Motor neuron (in vitro differentiated cells): Measurements from ENCODE around the gene OR7C2. TPM values are rescaled to one million over a fixed set of nuclear protein-coding genes. Genes with fewer than 3 reads are reported as not detected.

Experiments used
- ATAC-seq, 8 experiments: fragments of 200-7000 bp; cut with Tn5 transposase; replicated peaks in 6 of 8; 2 replicates each; pipeline ENCODE4 v1.8.0; 2021; ENCODE audit warnings: mild to moderate bottlenecking in 8 of 8, moderate library complexity in 8 of 8
- H3K27ac ChIP-seq, 2 donors: fragments of 250-450 bp; sonication (Bioruptor Pico); 2 replicates each; pipeline ENCODE4 v1.9.0; 2021; ENCODE audit warnings: antibody characterized with exemption in 2 of 2, mild to moderate bottlenecking in 2 of 2, moderate library complexity in 1 of 2
- H3K4me1 ChIP-seq, 2 donors: fragments of 250-450 bp; sonication (Bioruptor Pico); replicated peaks in 1 of 2; 2 replicates each; pipeline ENCODE4 v1.6.1; 2021; ENCODE audit warnings: antibody characterized with exemption in 2 of 2, mild to moderate bottlenecking in 2 of 2, moderate library complexity in 1 of 2
- H3K4me3 ChIP-seq, 5 donors: fragments of 250-450 bp; sonication (Bioruptor Pico); 2 replicates each; pipeline ENCODE4 v1.9.0; 2021; ENCODE audit warnings: antibody characterized with exemption in 5 of 5, mild to moderate bottlenecking in 5 of 5, moderate library complexity in 4 of 5
- WGBS, 10 experiments: fragments of 450-650 bp; shearing (Covaris generic); methylation state at CpG; one replicate each; pipeline ENCODE4 v1.0.0; 2022; 5-methylcytosine and 5-hydroxymethylcytosine counted together
- in situ Hi-C, 9 experiments: fragments of 400-800 bp; cut with MboI; loops; one replicate each; pipeline ENCODE4 v1.15.0; 2021; ENCODE audit warnings: low sequenced_read_pairs in 9 of 9, low pct_unique_long_range_greater_than_20kb in 2 of 9; ENCODE audit not compliant: unreplicated experiment in 9 of 9
- total RNA-seq, 8 experiments: library from RNA; unstranded; fragments of 300-600 nt; gene quantifications; 2 replicates each; pipeline versions ENCODE4 v1.2.3 to v1.2.4, GENCODE V29; 2022

Gene OR7C2
- total RNA-seq, 8 experiments from 2014 or later: not detected

DNA sequence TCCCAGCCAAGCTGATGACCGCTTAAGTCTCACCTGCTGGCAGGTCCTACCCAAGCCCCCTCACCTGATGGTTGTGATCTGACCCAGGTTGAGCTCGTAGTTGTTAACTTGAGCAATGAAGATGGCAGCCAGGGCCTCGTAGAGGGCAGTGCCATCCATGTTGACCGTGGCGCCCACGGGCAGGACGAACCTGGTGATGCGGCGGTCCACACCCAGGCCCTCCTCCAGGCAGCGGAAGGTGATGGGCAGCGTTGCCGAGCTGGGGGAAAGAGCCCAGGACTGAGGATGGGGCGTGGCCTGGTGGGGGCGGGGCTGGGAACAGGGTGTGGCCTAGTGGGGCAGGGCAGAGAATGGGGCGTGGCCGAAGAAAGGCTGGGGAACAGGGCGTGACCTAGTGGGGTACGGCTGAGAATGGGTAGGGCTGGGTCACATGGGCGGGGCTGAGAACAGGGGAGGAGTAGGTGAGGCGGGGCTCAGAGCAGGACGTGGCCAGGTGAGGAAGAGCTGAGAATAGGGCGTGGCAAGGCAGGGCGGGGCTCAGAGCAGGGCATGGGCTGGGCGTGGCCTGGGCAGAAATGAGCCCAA is 12.9 kb downstream of the OR7C2 start:
- 40 to 93% methylated on average over 1 to 3 of the region's 24 CpGs; no CpG with 5 or more reads in 8 of the 10 experiments for WGBS, 10 experiments
- Histone ChIP-seq H3K4me1 (no peaks in the 10 kb centered on the region), H3K27ac (no peak overlapping the region), H3K4me3 (no peak overlapping the region)
- in situ Hi-C loops: no loop called here
- no peak for ATAC-seq

DNA sequence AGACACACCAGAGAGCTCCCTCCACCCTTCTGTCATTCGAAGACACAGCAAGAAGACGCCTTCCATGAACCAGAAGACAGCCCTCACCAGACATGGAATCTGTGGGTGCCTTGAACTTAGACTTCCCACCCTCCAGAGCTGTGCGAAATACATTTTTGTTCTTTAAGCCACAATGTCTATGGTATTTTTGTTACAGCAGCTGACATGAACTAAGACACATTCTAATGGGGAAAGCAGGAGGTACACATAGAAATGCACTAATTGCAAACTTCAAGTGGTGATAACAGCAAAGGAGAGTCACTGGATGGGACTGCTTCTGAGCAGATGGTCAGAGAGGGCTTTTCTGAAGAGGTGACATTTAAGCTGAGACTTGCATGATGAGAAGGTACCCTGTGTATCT is 16.2 kb downstream of the OR7C2 start:
- in situ Hi-C loops: no loop called here
- 0 to 100% (median 52%) methylated on average over 1 to 3 of the region's 3 CpGs; no CpG with 5 or more reads in 3 of the 10 experiments for WGBS, 10 experiments
- Histone ChIP-seq H3K4me3 (no peak overlapping the region), H3K27ac (no peak overlapping the region), H3K4me1 (no peaks in the 10 kb centered on the region)
- no peak for ATAC-seq

DNA sequence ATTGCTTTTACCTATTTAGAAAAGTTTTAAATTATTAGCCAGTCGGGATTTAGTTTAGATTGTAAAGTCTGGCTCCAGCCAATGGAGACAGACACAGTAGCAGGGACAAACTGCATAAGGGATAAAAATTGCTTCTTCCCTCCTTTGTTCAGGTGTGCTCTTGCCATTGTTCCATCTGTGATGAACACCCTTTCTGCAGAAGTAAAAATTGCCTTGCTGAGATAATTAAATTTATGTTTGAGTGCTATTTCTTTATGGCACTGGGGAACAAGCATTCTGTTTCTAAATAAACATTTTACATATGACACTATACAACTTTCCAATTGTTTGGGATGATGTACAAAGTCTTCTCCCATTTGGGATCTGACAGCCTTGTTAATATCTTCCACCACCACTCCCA is 18.0 kb downstream of the OR7C2 start:
- H3K27ac ChIP-seq: no peak overlapping the region
- H3K4me3 ChIP-seq: no peak overlapping the region
- WGBS, 10 experiments: 0 to 92% (median 59%) methylated on average over 1 of the region's 1 CpG; no CpG with 5 or more reads in 2 of the 10 experiments
- no peak for ATAC-seq
- H3K4me1 ChIP-seq: no peaks in the 10 kb centered on the region
- in situ Hi-C loops: no loop called here

DNA sequence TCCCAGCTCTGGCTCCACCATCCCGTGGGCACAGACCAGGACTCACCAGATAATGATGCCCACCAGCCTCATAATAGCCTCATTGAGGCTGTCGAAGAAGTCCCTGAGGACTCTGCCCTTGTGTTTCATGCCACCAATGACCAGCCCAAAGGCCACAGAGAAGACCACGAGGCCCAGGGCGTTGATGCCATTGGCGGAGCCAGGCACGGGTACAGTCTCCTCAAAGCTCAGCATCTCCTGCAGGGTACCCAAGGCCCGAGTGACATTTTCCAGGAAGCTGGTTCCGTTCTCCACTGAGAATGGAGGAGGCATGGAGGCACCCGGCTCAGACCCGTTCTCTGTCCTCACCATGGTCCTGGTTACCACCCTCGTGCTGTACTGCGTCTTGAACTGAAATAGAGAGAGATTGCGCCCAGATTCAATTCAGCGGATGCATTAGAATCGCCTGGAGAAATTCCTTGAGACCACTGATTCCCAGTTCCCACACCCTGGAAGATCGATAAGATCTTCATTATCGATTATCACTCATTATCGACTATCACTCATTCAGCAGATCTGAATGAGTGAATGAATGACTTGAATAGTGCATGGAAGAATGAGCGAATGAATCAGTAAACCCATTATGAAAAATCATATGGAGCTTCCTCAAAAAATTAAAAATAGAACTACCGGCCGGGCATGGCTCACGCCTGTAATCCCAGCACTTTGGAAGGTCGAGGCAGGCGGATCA is 20.8 kb downstream of the OR7C2 start:
- Histone ChIP-seq H3K27ac (no peak overlapping the region), H3K4me1 (no peaks in the 10 kb centered on the region), H3K4me3 (no peak overlapping the region)
- in situ Hi-C loops: no loop called here
- no peak for ATAC-seq
- WGBS, 10 experiments: 10 to 94% (median 70%) methylated on average over 2 to 21 of the region's 24 CpGs; no CpG with 5 or more reads in 1 of the 10 experiments

DNA sequence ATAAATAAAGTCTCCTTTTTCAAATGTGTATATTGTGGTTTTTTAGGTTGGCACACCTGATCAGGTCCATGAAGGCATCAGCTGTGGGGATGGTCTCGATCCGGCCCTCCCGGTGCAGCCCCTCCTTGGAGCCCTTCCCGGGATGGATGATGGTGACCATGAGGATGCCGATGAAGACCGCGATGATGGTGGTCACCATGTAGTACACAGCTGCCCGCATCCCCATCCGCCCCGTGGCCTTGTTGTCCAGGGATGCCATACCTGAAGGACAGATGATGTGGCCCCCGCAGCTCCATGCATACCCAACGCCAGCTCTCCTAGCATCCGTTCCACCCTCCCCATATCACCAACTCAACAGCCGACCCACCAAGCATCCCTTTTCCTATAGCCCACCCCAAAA is 27.0 kb downstream of the OR7C2 start:
- WGBS, 10 experiments: 60 to 100% (median 78%) methylated on average over 1 to 4 of the region's 14 CpGs; no CpG with 5 or more reads in 4 of the 10 experiments
- Histone ChIP-seq H3K27ac (no peak overlapping the region), H3K4me3 (no peak overlapping the region), H3K4me1 (no peaks in the 10 kb centered on the region)
- no peak for ATAC-seq
- in situ Hi-C loops: no loop called here

DNA sequence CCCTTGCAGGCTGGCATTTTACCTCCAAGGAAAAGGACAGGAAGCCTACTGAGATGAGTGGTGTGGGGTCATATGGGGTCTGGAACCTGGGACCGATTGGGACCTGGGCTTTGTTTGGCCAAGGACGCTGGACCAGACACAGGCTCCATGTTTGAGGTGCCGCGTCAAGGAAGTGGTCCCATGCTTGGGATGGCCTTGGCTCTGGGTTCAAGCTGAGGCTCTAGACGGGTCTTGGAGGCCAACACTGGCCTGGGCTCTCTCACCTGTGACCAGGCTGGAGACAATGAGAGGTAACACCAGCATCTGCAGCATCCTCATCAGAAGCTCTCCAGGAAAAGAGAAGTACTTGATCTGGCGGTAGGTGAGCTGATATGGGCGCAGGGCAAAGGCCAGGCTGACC is 30.2 kb downstream of the OR7C2 start:
- in situ Hi-C loops: no loop called here
- Histone ChIP-seq H3K4me3 (no peak overlapping the region), H3K4me1 (no peaks in the 10 kb centered on the region), H3K27ac (no peak overlapping the region)
- no peak for ATAC-seq
- WGBS, 10 experiments: 13 to 90% (median 30%) methylated on average over 1 to 3 of the region's 7 CpGs; no CpG with 5 or more reads in 6 of the 10 experiments

DNA sequence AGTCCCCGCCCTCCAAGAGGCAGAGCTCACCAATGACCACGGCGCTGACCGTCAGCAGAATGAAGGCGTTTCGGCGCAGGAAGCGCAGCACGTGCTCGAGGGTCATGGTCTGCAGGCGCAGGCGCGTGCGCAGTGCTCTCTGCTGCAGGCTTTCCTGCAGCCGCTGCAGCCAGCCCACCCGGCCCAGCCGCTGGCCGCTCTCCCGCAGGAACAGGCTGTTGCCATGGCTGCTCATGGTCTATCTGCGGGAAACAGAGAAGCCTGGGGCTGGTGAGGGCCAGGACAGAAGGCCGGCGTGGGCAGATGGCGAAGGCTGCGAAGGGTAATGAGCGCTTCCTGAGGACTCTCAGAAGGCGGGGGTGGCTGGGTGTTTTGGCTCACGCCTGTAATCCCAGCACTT is 31.4 kb downstream of the OR7C2 start:
- H3K27ac ChIP-seq: no peak overlapping the region
- no peak overlapping the region for H3K4me3 ChIP-seq
- no peak for ATAC-seq
- no peaks in the 10 kb centered on the region for H3K4me1 ChIP-seq
- in situ Hi-C loops: no loop called here
- WGBS, 10 experiments: 10 to 100% (median 44%) methylated on average over 1 to 7 of the region's 27 CpGs; no CpG with 5 or more reads in 6 of the 10 experiments

DNA sequence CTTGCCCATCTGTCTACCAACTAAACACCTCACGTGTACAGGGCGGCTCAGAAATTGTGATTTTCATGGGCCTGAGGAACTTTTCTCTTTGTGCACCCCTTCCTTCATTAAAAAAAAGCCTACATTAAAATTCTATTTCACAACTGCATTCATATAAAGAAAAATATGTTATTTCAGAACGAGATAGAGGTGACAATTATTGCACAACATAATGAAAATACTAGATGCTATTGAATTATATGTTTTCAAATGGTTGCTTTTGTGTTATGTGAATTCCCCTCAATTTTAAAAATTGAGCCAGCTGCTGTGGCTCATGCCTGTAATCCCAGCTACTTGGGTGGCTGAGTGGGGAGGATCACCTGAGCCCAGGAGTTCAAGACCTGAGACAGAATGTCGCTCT is 33.2 kb downstream of the OR7C2 start:
- in situ Hi-C loops: no loop called here
- 0 to 89% (median 50%) methylated on average over 1 to 4 of the region's 4 CpGs; no CpG with 5 or more reads in 1 of the 10 experiments for WGBS, 10 experiments

DNA sequence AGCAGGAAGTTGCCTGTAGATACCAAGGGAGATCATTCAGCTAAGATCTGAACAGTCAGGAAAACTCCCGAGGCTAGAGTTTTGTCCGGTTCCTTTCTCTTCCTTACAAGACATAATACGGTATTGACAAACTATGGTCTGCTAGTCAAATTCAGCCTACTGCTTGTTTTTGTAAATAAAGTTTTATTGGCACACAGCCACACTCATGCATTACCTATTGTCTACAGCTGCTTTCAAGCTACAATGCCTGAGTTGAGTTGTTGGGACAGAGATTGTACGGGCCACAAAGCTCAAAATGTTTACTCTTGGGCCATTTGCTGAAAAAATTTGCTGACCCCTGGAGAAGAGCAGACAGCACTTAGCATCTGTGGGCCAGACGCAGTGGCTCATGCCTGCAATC is 35.8 kb downstream of the OR7C2 start:
- Histone ChIP-seq H3K4me3 (no peak overlapping the region), H3K4me1 (peaks cover 0 to 3% of the 10 kb centered on the region in 2 donors), H3K27ac (no peak overlapping the region)
- WGBS, 10 experiments: 0 to 100% (median 63%) methylated on average over 1 to 5 of the region's 5 CpGs; no CpG with 5 or more reads in 3 of the 10 experiments
- no peak for ATAC-seq
- in situ Hi-C loops: no loop called here

More for the DNA sequence above, 33.2 kb downstream of the OR7C2 start:
- no peak for ATAC-seq
- H3K4me3 ChIP-seq: no peak overlapping the region
- H3K27ac ChIP-seq: no peak overlapping the region
- H3K4me1 ChIP-seq: no peaks in the 10 kb centered on the region

DNA sequence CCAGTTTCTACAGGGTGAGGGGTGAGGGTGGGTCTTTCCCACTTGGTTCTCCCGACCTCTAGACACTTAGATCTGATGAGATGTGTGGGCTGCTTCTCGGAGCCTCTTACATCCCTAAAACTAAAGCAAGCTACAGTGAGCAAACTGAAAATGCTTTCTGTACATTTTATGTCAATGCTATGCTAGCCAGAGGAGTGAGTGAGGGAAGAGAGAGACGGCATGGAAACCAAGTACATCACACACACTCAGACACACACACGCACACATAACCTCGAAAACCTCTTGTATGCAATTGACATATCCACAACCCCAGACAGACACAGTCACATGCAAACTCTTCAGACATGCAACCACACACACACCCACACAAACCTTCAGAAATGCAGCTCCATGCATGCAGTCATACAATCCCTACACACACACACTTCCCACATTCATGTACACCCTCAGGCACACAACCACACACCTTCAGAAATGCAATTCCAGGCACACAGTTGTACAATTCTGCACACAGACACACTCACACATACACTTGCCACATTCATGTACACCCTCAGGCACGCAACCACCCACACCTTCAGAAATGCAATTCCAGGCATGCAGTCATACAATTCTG is 37.0 kb downstream of the OR7C2 start:
- Histone ChIP-seq H3K4me1 (peaks cover 0 to 3% of the 10 kb centered on the region in 2 donors), H3K4me3 (peak overlapping the region in 2 of 5 donors; percentile 48 to 57), H3K27ac (no peak overlapping the region)
- no peak for ATAC-seq
- in situ Hi-C loops: no loop called here
- 0 to 90% (median 74%) methylated on average over 1 to 5 of the region's 6 CpGs; no CpG with 5 or more reads in 2 of the 10 experiments for WGBS, 10 experiments

DNA sequence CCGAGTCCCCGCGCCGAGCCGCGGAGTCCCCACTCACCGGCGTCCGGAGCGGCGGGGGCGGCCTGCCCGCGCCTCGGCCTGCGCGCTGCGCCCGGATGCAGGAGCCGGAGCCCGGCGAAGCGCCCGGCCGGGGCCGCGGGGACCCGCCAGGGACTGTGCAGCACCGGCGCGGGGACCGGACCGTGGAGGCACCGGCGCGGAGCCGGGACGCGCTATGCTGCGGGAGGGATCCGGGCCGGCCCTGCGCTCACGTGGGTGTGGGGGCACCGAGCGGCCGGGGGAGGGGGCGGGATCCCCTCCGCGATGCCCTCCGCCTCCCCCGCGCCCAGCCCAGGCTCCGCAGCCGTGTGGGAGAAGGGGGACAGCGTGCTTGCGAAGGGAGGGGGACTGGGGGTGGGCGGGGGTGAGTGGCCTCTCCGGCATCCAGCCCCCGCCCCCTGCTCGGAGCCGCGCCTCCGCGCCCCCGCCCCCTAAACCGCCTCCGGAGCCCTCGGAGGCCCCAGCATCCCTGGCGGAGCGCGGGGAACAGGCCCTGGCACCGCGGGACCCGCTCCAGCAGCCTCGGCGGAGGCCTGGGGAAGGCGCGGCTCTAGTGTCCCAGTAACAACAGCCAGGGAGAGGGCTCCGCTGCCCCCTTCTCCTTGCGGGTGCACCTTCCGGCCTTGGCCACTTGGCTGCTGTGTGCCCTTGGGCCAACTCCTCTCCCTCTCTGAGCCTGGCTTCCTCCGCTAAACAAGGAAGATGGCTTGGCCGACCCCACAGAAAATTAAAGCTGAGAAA is 38.4 kb downstream of the OR7C2 start, which contains the start of gene SLC1A6:
TSS of gene SLC1A6 (minus strand) at position 389 of the 780 bp plus-strand sequence. CDS start 6,954 bp downstream, outside the sequence.
- 0% methylated on average over 3 to 5 of the region's 84 CpGs; no CpG with 5 or more reads in 6 of the 10 experiments for WGBS, 10 experiments
- Histone ChIP-seq H3K4me1 (peaks cover 0 to 3% of the 10 kb centered on the region in 2 donors), H3K27ac (peak within 1 kb of the TSS in 1 of 2 donors; percentile 14), H3K4me3 (peak within 1 kb of the TSS; percentile 42 to 57 (median 48))
- peak in 6 of 8 experiments; percentile 82 to 91 (median 90) for ATAC-seq
- in situ Hi-C loops: no loop called here

DNA sequence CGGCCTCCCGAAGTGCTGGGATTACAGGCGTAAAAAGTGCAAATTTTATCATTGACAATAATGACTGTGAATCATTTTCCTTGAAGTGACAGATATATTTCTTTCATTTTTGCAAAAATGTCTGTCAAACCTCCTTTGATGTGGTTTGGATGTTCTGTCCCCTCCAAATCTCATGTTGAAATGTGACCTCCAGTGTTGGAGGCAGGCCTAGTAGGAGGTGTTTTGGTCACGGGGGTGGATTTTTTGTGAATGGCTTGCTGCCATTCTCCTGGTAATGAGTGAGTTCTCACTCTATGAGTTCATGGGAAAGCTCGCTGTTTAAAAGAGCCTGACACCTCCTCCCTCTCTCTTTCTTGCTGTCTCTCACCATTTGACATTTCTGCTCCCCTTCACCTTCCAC is 43.8 kb downstream of the OR7C2 start:
- Histone ChIP-seq H3K27ac (no peak overlapping the region), H3K4me1 (peaks cover 0 to under 1% of the 10 kb centered on the region in 2 donors), H3K4me3 (no peak overlapping the region)
- 0 to 100% (median 52%) methylated on average over 1 to 5 of the region's 5 CpGs; no CpG with 5 or more reads in 2 of the 10 experiments for WGBS, 10 experiments
- in situ Hi-C loops: no loop called here
- ATAC-seq: no peak
